HG03342 (cell line): Measurements from ENCODE around the gene FBN1.

Experiments
- ATAC-seq: cut with Tn5 transposase; IDR thresholded peaks from one replicate; pipeline ENCODE4 v1.9.1; 2021; ENCODE audit warnings: mild to moderate bottlenecking, moderate library complexity; ENCODE audit not compliant: unreplicated experiment

The FBN1 gene

DNA sequence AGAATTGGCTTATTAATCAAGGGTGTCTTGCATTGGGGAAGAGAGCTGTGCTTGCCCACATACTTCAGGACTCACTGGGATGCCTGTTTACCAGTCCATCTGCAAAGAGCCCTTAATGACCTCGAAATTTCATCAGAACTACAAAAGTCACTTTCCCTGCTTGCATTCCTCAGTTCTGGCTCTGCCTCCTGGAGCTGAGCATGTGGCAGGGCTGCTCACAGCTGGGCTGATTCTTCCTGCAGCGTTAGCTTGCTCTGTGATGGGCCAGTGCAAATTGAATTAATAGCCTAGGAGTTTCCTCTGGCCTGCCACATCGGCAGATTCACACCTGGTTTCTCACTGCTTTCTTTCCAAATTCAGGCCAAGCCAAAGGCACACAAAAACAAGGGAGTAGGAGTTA is 205.4 kb downstream of the FBN1 start:
- ATAC-seq, result no peak

DNA sequence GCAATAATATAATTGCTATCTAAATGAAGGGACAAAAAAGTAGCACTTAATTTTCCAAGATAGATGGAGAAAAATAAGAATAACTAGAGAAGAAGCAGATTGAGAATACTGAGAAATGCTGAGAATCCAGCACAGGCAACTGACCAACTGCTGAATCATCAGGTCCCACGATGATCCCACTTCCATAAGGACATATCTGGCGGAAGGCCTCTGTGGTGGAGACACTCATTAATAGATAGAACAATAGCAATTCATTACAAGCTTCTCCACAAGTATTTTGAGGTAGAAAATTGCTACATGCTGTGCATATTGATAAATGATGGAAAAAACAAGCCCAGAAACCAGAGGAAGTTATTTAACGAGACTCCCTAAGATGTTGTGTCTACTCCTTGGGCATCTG is 208.3 kb downstream of the FBN1 start:
- no peak for ATAC-seq

DNA sequence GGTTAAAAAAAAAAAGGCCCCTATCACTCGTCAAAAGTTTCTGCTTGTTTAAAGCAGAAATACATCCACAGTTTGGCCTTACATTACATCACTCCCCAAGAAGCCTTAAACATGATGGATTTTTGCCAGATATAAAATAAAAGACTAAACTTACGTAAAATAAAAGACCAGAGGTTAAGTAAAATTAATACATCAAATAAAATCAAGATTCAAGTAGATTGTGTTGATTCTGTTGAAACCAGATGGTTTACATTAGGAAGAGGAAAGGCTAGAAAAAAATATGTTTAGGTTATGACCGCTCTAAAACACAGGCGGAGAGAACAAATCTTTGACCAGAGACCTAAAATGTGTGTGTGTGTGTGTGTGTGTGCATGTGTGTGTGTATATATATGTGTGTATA is 210.2 kb downstream of the FBN1 start:
- no peak for ATAC-seq

DNA sequence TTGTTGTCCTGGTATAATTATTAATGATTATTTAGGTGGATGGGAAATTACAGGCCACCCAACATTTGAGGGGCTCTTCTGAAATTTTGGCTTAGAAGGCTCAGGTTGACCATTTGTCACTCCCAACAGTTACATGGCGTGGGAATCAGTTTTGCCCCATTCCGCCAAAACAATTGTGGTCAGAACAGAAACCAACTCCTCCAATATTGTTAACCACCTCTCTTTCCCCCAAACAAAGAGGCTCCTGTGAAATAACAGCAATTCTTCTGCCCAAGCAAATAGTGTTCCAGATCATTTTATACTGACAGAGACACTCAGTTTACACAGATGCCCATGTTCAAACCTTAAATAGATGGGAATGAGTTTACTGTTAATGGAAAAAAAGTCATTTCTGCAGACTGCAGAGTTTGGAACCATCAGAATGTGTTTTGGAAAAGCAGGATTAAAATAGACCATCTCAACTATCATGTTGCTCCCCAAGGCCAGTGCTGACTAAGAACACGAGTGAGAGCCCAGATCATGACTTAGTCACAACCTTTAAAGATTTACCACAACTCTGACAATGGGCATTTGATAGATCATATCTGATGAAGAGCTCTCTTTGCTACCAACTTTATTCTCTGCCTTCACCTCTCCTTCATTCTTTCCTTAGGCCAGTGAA is 212.2 kb downstream of the FBN1 start:
- ATAC-seq, result peak; percentile 88

DNA sequence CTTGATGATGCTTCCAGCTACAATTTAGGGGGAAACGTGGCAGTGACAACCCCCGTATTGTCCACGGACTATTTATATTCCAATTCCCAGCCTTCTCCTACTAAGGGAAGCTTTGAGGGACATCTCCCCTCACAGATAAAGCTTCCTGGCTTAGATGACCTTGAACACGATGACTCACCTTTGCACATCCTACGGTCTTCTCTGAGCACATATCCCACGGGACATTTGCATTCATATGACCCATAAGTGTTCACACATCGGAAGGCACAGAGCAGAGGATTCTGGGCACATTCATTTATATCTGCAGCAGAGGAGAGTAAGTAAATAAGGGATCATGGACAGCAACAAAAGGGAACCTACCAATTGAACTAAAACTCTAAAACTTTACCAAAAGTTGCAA is 212.8 kb downstream of the FBN1 start:
- no peak for ATAC-seq

DNA sequence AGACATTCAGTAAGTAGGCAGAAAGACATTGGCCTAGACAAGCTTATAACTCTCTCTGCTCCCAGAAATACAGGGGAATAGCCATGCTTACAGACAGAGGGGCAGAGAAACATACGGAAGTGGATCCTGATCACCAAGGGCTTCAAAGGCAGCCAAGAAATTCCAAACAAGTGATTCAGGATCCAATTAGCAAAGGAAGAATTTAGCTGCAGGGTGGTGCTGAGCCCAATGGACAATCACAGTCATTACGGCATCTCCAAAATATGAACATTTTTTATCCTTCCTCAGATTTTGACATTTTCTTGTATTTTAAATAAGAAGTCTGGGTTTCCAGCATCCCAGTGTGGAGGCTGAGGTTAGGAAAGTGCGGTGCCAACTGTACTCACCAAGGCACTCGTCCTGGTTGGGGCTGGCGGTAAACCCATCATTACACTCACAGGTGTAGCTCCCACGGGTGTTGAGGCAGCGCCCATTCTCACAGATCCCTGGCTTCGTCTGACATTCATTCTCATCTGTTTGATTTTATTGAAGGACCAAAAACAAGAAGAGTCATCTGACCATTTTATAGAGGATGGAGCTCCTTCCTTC is 217.5 kb downstream of the FBN1 start:
- ATAC-seq, result no peak

DNA sequence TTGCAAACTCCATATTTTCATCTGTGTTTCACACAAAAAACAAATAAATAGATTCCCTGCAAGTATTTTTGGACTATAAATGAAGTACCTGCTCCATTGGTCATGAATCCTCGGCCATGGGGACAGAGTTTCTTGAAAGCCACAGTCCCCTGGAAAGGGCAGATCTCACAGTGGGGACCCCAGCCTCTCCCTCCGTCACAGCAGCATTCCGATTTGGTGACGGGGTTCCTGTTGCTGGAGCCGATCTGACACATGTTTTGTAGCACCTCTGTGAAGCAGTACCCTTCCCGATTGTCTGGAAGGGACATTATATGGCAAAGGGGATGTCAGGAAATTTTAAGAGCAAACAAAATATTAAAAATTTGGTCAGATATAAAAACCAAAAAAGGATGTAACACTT is 218.0 kb downstream of the FBN1 start:
- no peak for ATAC-seq

DNA sequence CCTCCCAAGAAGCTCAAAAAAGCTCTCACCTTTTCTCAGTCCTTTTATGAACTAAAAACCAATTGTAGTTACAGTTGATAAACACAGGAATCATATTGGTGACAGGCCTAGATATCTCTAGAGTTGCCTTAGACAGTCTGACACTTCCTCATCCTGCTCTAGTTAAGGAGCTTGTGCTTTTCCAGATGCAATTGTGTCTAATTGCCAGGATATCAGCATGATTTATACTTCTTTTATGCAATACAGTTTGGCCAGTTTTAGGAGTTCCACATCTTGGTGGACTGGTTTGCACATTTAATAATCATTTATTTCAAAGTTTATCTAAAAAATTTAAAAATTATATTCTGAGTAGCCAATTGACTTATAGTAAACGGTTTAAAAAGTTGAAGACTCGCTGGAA is 218.6 kb downstream of the FBN1 start:
- ATAC-seq, result no peak

DNA sequence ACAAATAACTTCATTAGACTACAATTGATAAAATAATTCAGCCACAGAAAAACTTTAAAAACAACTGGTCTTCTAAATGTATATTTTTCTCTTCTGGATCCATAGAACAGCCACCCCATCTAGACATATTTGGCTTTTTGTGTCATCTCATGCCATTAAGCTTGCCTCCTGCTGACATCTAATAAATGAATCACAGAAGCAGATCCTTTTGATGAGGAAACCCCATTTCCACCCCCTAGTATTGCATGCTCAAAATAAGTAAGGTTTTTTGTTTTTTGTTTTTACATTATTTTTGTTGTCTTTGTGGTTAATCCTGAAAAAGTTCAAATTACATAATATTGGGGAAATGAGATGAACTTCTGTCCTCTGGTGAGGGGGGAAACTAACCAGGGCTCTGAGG is 219.5 kb downstream of the FBN1 start:
- no peak for ATAC-seq

DNA sequence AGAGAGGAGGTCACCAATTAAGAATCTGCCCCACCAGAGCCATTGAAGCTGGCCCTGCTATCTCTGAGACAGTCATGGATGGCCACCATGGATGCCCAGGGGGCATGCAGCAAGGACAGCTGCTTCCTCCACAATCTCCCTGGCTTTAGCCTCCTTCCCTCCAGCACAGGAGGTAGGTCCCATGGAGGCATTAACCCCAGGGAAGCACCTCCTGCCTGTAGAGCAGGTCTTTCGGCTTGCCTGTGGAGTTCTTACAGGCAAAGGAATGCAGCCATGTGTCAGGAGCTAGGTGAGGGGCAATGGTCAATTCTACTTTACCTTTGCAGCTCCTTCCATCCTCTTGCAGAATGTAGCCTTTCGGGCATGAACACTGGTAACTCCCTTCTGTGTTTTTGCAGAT is 220.5 kb downstream of the FBN1 start:
- no peak for ATAC-seq

DNA sequence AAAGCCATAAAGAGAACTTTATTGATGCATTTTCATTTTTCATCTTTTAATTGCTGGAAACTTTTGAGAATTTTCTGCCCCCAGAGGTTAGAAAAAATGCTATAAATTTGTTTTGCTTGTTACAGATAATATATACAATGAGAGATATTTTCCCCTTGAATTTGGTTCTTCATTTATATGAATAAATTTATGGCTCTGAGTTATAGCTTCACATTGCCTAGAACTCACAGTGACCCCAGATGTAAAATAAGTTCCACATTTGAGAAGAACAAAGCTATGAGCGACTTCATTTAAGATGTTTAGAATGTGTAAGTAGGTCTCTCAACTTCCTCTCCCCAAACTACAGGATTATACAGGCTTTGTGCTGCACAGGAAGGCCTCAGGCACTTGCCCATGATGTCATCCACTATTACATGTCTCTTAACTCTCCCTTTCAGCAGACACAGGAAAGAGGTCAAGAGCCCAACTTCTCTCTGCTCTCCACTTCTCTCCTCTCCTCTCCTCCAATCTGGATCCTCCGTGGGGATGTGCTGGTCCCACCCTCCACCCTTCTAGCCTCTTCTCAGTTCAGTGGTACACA is 221.5 kb downstream of the FBN1 start:
- ATAC-seq, result no peak

DNA sequence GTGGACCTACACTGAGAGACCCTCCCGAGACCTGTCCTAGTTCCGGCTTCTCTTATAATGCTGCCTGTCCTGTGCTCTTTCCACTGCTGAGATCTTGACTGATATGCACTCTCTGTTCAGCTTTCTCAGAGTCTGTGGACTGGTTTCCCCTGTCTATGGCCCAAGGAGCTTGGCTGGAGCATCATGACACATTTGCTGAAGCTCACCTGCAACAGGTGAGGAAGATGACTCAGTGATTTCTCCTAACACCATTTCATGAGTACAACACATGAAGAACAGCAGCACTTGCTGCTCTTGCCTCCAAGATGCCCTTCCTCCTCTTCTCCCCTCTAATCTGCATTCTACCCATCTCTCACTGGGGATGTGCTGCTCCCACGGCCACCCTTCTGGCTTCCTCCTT is 222.2 kb downstream of the FBN1 start:
- ATAC-seq, result no peak

DNA sequence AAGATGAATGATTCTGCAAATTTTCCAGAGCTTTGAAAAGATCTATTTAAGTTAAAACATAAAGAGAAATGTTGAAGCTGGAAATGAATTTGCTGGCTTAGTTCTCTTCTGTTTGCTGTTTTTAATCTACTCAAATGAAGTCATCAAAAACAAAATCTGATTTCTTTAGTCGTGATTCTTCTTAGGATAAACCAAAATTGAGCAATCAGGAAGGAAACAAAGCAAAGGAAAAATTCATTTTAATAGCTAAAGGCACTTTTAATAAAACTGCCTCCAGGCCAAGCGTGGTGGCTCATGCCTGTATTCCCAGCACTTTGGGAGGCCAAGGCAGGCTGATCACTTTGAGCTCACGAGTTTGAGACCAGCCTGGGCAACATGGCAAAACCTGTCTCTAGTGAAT is 223.1 kb downstream of the FBN1 start:
- ATAC-seq, result no peak

DNA sequence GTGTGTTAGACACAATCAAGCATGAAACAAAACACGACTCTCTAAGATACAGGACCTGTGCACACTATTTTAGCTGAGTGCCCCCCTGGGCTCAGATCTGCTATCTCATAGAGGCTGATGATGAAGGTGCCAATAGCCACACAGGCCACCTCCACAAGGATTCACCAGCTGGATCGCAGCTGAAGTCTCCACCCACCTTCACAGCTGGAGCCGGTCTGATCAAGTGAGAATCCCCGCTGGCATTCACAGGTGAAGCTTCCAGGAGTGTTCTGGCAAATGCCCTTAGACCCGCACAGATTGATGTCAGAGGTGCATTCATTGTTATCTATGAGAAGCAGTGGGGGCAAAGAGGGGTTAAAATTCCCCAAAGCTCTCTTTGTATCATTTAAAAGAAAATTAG is 224.1 kb downstream of the FBN1 start:
- ATAC-seq, result no peak

DNA sequence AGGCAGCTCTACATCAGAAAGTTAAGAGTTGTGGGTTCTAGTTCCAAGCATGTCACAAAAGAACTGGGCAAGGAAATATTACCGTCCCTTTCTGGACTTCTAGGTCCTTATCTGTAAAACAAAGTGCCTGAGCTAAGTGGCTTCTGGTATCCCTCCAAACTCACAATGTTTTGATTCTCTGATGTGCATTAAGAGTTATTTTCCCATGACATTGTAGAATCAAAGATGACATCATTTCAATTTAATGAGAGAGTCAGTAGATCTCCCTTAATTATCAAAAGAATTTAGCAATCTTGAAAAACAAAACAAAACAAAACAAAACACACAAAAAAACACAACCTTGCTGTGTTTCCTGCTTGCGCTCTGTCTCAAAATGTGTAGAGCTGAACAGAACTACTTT is 225.6 kb downstream of the FBN1 start:
- no peak for ATAC-seq

DNA sequence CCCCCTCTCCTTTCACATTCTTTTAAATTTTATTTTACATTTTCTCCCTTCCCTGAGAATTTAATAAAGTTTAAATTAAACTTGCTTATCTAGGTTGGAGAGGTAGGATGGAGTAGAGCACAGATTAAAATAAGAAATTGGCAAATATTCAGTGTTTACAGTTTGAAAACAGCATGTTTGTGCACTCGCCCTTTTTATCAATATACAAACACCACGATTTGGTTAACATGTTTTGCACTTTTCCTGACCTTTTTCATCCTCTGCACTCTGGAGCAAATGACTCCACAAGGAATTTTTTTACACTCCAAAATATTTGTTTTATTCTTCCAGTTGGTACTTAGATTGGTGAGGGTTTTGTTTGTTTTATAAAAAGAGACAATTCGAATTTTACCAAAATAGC is 227.2 kb downstream of the FBN1 start:
- no peak for ATAC-seq

DNA sequence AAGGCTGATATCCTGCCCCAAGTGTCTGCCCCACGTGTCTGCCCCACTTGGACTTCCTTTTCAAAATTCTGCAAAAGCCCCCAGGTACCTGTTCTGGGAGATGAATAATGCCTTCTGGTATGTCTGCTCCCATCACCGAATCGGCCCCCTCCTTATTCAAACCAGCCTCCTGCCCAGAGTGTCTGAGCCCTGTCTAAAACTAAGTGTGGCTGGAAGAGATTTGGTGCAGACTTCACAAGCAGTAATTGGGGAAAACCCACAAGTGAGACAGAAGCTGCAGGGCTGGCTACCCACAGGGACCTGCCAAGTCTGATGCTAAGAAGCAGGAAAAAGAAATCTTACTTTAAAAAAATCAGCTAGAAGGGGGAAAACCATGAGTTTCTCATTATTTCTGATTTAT is 229.2 kb downstream of the FBN1 start:
- no peak for ATAC-seq

DNA sequence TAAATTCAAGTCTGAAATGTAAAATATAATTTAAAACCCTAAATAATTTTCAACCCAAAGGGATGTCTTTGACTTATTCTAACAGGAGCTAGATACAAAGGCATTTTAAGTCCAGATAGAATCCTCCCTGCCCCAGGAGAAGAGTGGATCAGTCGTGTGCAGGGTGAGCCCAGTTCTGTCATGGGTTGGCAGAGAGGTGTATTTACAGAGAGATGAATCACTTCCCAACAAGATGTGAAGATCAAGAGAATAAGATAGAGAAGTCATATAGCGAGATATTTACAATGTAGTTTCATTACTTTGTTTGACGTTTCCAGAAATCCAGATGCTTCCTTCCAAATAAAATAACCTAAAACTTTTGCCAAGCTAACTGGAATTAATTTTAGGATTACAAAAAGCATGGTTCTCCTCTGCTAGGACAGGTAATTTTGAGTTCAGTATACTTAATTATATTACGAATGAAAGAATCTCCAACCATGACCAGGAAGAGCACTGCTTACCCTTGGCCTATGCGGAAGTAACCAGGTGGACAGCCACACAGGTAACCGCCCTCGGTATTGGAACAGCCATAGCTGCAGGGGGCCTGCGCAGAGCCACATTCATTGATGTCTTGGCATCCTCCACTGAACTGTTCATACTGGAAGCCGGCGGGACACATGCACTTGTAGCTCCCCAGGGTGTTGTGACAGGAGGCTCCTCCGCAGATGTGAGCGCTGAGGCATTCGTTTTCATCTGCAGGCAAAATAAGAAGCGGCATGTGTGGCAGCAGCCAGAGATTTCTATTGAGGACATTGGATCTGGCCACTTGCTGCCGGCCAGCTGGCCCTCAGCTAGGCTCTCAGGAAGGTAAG is 230.2 kb downstream of the FBN1 start:
- no peak for ATAC-seq

DNA sequence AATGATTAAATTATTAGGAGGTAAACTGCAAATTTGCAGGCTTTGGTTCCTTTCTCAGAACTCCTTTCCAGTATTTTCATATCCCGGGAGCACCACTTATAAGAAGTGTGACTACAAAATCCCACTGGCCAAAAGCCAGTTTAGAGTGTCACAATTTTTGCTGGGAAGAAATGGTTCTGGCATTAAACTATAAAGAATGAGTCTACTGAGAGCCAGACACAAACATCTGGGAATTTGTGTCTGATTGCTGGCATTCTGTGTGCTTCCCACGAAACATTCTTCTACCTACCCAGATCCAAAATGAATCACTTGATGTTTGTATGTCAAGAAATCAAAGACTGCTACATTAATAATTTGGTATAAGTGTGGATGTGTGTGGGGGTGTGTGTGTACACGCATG is 231.5 kb downstream of the FBN1 start:
- ATAC-seq, result no peak

DNA sequence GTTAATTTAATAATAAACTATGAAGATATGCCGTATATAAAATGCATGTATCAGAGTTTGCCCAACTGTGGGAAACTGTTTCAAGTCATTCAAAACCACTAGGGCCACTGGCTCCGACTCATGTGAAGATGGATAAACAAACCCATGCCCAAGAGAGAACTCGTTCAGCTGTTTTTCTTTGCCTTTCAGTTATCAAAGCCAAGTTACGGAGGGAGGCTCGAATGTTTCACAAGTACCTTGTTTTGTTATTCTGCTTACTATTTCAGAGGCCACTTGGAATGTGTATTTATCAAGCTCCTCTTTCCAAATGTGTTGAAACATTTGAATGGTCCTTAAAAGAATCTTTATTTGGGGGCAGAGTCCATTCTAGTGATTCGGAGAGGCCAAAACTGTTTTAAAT is 232.2 kb downstream of the FBN1 start:
- ATAC-seq, result no peak

DNA sequence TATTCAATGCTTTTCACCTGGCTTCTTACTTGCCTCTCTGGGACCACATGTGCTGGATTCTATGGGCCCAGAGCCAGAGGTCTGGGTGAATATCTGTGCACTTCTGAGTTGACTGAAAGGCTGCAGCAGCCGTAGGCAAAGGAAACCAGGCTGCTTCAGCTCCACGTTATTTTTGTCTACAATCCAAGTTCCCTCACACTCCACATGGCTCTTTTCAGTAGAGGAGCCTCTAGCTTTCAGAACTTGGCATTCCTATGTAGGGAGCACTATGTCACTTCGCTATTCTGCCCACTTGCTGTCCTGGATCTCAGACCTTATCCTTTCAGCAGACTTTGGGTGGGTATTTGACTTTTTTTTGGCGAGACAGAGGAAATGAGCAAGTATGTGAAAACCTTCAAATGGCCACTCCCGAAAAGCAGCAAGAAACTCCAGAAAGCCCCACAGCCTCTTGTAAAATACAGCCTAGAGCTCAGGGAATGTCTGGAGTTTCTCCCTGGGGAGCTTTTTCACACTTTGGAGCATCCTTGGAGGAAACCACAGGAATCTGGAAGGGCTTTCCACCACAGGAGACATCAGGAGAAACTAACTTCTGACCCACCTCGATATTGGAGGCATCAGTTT is 233.4 kb downstream of the FBN1 start:
- no peak for ATAC-seq

DNA sequence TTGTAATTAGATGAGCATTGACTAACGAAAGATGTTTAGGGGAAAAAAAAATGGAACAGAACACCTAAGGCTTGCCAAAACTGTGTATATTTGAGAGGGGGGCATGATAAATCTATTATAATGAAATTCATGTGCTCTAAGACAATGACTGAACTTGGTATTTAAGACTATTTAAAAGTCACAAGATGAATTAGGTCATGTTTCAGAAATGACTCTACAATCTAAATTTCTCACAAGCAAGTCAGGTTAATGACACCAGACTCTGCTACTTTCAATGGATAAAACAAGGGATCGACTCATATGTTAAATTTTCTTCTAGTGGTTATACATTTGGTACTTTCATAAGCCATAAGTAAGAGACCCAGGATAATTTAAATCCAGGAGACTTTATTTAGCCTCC is 235.9 kb downstream of the FBN1 start:
- no peak for ATAC-seq
